GM19463 (cell line): ENCODE results near the gene TBL3.
A peak's percentile ranks its signal among the peaks of the same experiment; 100 is the strongest.

Experiments used
- ATAC-seq: cut with Tn5 transposase; IDR thresholded peaks from one replicate; pipeline ENCODE4 v1.9.1; 2021; ENCODE audit warnings: mild to moderate bottlenecking, moderate library complexity; ENCODE audit not compliant: unreplicated experiment

The TBL3 gene

DNA sequence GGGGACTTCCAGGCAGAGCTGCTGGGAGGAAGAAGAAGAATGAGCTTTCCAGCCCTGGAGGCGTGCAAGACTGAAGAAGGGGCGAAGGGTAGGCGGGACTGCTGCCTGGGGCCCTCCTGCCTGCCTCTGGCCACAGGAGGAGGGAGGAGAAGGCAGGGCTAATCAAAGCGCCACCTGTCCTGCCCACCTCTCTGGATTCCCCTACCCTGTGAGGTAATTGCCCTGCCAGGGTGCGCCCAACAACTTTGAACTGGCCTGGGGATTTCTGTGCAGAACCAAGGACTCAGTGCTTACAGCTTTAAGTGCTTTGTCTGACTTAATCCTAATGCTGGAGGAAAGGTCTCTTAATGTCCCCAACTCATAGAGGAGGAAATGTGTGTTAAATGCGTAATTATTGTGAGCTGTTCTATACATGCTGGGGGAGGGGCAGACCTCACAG, 9.6 kb downstream of the TBL3 start, which contains the start of gene NOXO1:
TSS of gene NOXO1 (minus strand) at position 72 of the 439 bp plus-strand sequence. CDS start 290 bp downstream, outside the sequence.
- ATAC-seq, result no peak

DNA sequence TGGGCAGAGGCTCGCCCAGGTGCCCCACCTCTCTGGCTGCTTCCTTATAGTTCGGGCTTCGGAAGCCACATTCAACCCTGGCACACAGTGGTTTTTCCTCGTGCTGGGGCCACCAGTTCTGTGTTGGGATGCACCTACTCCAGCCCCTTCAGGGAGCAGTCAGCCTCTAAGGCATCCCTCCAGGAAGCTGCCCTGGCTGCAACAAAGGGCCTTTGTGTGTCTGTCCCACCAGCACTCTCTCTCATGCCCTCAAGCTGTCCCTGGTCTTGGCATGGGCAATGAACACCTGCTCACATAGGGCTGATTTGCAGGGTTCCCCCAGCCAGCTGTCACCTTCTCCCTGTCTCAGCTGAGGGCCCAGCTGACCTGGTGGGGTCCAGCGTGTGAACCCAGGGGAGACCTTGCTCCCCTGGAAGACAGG, 10.2 kb downstream of the TBL3 start:
- ATAC-seq, result no peak

DNA sequence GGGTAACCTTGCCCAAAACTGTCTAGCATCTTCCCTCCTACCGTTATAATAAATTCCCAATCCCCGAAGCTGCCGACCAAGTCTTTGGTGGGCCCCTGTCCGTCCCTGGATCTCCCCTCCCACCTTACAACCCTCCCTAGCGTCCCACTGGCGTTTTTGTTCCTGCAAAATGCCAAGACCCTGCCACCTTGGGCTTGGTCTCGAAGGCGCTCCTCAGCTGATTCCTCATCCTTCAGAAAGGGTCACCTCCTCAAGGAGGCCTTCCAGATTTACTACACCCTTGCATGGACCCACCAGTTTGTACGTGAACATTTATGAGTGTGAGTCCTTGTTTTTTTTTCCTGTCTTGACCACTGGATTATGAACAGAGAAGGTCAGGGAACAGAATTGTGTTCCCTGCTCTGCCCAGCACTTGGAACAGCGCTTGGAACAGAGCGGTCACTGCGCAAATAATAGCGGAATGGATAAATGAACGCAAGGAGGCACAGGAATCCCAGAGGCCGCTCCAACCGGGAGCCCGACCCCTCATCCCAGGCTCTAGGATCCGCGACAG, 11.2 kb downstream of the TBL3 start:
- no peak for ATAC-seq

DNA sequence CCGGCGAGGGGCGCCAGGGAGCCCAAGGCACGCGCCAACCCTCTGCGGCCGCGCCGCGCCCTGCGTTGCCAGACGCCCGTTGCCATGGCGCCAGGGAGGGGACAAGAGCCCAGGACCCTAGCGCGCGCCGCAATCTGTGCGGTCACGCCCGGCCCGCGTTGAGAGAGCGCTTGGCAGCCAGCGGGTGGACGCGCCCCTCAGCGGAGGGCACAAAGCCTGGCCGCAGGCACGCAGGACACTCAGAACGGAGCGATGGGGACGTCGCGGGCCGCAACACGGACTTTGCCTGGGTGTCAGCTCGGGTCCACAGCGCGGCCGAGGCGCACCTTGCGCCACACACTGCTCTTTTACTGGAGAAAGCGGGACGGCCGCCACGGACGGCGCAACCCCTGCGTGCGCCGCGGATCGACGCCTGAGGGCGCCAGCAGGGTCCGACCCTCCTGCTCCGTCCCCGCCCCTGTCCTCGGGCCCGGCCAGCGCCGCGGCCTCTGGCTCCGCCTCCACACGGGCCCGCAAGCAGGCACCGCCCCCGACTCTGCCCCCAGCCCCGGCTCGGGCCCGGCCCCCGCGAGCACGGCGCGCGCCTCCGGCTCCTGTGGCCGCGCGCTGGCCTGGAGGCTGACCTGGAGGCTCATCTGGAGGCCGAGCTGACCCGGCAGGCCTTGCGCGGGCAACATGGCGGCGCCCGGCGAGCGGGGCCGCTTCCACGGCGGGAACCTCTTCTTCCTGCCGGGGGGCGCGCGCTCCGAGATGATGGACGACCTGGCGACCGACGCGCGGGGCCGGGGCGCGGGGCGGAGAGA, 11.9 kb downstream of the TBL3 start, which contains the start of gene GFER:
TSS of gene GFER (plus strand) at position 650 of the 803 bp plus-strand sequence. CDS start at position 676, 26 bp downstream.
- peak; percentile 82 for ATAC-seq

DNA sequence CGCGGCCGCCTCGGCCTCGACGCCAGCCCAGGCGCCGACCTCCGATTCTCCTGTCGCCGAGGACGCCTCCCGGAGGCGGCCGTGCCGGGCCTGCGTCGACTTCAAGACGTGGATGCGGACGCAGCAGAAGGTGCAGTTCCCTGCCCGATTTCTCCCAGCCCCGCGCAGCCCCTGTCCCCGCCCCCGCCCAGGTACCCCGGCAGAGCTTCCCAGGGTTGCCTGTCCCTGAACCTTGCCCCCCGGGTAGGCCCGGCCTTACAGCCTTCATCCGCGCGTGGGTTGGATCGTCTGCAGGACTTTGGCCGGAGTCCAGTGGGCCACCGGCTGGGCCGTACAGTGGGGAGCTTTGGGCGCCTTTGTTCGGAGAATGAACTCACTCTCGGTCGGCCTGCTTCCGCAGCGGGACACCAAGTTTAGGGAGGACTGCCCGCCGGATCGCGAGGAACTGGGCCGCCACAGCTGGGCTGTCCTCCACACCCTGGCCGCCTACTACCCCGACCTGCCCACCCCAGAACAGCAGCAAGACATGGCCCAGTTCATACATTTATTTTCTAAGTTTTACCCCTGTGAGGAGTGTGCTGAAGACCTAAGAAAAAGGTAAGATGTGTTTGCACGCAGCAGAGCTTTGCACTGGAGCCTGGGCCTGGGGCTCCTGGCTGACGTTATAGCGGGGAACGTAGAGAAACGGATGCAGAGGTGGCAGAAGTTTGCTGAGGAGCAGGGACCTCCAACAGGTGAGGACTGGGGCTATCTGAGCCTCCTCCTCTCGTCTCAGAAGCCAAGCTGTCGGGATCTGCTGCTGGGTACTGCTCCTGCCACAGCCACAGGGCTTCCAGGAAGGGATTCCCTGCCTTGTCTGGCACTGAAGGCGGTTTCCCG, 12.7 kb downstream of the TBL3 start:
- ATAC-seq, result no peak

DNA sequence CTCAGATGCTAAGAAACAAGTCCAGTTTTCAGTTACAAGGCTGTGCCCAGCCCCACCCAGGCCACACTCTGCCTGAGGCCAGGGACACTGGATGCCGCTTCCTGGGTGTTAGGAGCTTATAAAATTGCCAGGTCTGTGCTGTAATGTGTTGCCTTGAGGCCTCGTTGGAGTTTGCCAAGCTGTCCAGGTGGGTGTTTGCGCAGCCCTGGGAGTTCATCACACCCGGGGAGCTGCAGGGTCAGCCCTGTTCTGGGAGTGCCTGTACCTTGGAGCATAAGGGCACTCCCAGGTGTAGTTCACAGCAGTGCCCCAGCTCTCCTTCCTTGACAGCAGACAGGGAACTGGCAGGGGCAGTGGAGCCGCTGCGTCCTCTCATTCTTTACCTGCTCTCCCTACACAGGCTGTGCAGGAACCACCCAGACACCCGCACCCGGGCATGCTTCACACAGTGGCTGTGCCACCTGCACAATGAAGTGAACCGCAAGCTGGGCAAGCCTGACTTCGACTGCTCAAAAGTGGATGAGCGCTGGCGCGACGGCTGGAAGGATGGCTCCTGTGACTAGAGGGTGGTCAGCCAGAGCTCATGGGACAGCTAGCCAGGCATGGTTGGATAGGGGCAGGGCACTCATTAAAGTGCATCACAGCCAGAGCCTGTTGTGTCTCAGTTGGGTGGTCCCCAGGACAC, 13.8 kb downstream of the TBL3 start:
- no peak for ATAC-seq

DNA sequence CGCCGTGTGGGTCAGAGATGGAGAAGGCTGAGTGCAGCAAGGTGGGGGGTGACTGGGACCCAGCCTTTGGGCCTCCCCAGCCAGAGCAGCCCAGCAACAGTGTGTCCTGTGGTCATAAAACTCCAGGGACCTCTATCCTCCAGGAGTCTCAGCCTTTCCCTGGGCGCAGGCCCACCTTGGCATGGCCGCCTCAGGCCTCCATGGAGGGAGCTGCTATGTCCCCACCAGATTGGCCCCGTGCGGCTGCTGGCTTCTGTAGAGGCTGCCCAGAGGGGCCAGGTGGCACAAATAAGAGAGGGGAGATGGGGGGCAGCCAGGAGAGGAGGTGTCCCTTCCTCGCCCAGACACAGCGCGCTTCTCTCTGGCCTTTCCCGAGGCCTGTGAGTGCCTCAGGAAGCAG, 15.3 kb downstream of the TBL3 start:
- no peak for ATAC-seq

DNA sequence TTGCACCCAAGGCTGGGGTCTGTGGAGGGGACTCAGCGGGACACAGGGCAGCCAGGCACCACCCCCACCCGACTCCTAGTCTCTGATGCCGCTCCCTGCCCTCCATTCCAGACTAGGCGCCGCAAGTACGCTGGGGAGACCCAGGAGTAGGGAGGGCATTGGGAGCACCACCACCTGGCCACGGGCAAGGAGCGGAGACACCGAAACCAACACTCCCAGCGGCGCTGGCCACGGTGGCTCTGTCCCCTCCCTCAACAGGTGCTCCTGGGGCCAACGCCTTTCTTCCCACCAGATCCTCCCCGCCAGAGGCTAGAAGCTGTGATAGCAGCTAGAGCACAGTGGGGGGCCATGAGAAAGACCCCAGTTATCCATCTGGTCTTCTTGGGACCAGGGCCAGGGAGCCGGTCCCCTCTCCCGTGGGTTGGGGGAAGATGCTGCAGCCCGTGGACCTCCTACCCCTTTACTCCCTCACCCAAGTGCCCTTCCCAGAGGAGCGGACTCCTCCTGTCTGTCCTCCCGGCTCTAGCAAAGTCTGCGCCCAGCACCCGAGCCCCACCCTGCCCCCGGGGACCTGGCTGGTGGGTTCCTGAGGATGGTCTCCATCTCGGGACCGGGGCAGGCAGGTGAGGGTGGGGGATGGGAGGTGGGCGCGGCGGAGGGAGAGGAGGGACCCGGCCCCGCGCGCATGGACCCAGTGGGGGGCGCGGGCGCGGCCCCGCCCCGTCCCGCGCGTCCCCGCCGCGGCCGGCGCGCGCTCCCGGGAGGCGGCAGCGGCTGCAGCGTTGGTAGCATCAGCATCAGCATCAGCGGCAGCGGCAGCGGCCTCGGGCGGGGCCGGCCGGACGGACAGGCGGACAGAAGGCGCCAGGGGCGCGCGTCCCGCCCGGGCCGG, 17.6 kb downstream of the TBL3 start, which contains the start of gene SYNGR3:
TSS of gene SYNGR3 (plus strand) at position 762 of the 892 bp plus-strand sequence. CDS start 133 bp downstream, outside the sequence.
- no peak for ATAC-seq

DNA sequence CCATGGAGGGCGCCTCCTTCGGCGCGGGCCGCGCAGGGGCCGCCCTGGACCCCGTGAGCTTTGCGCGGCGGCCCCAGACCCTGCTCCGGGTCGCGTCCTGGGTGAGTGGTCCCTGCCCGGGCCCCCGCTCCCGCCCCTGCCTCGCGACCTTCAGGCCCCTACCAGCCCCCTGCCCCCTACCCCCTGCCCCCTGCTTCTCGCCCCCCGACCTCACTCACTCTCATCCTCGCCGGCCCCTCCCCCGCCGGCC, 18.2 kb downstream of the TBL3 start:
- ATAC-seq, result no peak

DNA sequence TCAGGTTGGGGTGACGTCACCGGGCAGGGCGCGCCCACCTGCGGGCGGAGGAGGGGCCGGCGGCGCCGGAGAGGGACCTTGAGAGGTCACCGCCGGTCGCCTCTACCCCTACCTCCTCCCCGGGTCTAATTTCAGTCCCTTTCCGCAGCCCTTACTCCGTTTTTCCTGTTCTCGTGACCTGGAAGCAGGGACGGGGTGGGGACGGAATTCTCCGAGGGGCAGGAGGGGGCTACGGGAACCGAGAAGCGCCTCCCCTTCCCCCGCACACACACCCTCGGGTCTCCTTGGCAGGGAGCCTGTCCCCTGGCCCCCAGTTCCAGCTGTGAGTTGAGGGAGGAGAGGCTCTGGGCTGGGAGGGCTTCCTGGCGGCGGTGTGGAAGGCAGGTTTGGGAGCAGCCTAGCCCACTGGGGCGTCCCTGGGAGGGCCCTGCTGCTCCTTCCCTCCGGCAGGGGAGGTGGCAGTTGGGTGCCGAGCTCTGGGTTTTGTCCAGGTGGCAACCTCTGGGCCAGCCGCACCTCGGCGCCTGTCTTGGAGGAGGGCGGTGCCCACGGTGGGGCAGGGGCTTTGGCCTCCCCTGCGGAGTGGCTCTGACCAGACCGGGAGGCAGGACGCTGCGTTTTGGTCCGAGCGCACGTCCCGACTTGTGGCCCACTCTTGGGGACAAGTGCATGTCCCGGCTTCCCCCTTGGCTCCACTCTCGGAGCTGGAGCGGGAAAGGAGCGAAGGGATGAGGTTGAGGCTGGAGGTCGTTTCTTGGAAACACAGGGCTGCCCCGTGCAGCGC, 18.7 kb downstream of the TBL3 start:
- no peak for ATAC-seq

DNA sequence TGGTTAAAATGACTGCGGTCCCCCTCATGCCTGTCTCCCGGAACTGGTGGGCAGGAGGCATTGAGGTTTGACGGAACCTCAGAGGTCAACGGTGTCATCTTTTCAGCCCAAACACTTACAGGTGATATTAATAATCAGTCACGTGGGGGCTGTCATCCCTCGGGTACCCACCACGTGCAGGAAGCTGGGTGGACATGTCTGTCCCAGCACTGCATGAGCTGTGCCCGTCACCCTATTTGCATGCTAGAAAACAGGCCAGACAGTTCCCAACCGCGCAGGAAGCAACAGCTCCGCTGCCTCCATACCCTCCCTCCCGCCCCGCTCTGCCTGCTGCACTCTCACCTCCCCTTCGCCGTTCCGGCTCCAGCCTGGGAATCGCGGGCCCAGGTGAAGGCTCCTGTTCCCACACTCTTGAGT, 19.3 kb downstream of the TBL3 start:
- ATAC-seq, result no peak

DNA sequence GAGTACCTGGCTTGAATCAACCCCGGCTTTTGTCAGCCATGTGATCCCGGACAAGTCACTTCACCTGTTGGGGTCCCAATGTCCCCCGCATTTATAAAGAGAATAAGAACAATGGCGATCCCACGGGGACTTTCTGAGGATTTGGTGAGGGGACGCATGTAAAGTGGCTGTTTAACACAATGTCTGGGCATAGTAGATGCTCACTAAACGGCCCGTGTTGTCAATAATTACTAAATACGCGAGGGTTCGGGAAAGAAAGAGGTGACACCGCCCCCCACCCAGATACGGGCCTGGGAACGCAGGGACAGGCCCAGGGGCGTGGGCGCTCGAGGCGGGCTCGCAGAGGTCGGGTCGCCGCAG, 19.7 kb downstream of the TBL3 start:
- no peak for ATAC-seq

DNA sequence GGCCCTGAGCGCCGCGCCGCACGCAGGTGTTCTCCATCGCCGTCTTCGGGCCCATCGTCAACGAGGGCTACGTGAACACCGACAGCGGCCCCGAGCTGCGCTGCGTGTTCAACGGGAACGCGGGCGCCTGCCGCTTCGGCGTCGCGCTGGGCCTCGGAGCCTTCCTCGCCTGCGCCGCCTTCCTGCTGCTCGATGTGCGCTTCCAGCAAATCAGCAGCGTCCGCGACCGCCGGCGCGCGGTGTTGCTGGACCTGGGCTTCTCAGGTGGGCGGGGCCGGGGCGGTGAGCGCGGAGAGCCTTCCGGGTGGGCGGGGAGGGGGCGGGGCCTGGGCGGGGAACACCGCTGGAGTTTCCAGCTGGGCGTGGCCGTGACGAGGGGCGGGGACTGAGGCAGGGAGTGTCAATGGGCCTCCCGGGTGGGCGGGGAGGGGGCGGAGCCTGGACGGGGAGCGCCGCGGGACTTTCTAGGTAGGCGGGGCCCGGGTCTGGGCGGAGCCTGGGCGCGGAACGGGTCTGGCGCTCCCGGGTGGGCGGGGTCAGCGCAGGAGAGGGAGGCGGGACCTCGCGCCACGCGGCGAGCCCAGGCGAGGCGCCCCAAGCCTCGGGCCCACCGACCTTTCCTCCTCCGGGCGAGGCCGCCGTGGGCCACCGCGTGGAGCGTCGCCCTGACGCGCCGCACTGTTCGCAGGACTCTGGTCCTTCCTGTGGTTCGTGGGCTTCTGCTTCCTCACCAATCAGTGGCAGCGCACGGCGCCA, 20.3 kb downstream of the TBL3 start:
- ATAC-seq, result peak; percentile 47

DNA sequence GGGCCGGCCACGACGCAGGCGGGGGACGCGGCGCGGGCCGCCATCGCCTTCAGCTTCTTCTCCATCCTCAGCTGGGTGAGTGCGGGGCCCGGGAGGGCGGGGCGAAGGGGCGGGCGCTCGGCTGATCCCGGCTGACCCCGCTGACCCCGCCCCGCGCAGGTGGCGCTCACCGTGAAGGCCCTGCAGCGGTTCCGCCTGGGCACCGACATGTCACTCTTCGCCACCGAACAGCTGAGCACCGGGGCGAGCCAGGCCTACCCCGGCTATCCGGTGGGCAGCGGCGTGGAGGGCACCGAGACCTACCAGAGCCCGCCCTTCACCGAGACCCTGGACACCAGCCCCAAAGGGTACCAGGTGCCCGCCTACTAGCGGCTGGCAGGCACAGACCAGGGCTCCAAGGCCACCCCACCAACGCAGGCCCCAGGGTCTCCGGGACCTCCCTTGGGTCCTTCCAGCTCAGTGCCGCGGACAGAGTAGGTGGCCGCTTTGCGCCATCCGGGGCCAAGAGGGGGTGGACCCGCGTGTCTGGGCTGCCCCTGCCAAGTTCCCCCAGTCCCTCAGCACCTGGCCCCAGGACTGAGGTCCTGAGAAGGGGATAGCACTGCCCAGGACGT, 21.0 kb downstream of the TBL3 start:
- ATAC-seq, result no peak

DNA sequence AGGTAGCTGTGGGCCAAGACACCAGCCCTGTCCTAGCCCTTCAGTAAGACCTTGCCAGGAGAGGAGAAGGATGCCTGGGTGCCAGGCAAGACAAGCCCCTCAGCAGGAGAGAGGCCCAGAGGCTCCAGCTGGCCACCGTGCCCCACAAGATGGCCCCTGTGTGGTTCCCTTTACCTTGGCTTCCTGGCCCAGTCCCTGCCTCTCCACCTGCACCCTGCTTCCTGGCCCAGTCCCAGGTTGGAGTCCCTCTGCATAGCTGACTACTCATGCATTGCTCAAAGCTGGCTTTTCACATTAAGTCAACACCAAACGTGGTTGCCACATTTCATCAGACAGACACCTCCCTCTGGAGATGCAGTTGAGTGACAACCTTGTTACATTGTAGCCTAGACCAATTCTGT, 21.9 kb downstream of the TBL3 start:
- ATAC-seq, result no peak

DNA sequence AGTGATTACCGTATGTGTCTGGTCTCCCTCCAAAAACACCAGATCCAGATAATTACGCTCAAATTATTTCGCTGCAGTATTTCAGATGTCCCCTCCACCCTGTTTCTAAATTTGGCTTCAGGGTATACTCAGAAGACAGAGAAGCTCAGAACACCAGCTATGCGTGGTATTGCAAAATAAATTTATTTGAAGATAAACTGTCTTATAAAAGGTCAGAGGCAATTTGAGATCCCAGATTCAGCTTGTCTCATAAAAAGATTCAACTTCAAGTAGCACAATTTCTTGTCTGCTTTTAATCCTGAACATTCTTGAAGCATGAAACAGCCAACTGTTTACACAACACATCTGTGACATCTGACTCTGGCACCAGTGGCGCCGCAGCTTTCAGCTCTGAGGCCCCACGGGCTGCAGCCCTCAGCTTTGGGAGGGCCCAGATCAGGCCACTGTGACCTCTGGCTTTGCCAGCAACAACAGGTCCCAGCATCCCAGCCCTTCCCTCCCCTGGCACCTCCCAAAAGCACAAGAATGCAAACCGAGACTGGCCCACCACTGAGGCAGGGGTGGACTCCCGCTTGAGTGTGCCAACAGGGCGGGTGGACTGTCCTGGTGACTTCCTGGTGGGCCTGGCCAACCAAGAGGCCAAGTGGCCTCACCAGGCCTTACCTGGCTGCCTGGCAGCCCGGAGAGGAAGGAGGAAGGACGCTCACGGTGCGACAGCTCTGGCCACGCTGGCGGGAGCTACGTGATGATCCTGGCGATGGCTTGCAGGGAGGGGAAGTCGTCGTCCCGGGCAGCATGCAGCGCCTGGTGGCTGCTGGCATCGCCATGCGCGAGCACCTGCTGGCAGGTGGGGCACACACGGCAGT, 25.9 kb downstream of the TBL3 start:
- no peak for ATAC-seq

DNA sequence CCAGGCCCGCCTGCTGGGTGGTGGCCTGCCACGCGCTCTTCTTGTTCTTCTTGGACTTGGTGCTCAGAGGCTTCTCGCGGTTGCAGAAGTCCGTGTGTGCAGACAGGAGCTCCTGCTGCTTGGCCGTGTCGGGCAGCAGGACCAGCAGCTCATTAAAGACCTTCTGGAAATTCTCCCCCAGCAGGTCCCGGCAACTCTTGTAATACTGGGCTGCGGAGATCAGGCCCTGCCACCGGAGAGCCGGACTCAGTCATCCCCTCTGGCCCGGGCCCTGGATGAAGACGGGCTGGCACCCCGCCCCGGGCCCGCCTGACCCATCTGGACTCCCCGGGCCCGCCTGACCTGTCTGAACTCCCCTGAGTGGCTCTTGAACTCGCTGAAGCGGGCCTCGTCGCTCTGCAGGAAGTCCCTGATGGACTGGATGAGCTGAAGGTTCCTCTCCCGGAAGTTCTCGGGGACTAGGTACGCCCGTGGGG, 26.5 kb downstream of the TBL3 start:
- ATAC-seq, result no peak
